Endothelial cell of umbilical vein (primary cell): Measurements from ENCODE around the gene MID1. TPM values are rescaled to one million over a fixed set of nuclear protein-coding genes. Genes with fewer than 3 reads are reported as not detected.

Source experiments
- BruUV-seq: library from RNA; stranded (reverse); fragments of 400-500 nt; replicated peaks from 2 replicates; lab custom pipeline; 2021; lab: Mats Ljungman, UMichigan
- CTCF ChIA-PET: fragments of 300-600, 350-600 bp; sonication (Branson Sonifier 250); formaldehyde crosslinking; loops from one replicate; lab custom pipeline; 2021; ENCODE audit warnings: antibody characterized with exemption, inconsistent platforms; lab: Charles Lee
- POLR2A ChIA-PET: fragments of 300-600, 350-600 bp; sonication (Branson Sonifier 250); formaldehyde crosslinking; loops from one replicate; lab custom pipeline; 2021; ENCODE audit warnings: antibody characterized with exemption, inconsistent platforms; lab: Charles Lee
- DNase-seq: peaks from one replicate; pipeline ENCODE4 v3.0.0-alpha.2; 2011; ENCODE audit warnings: low read depth, low spot score
- FAIRE-seq: peaks from 2 replicates; lab custom pipeline; 2011; peaks lifted over from hg19 to GRCh38; lab: Jason Lieb, UNC
- H2AFZ ChIP-seq: 2 replicates; pipeline ENCODE4 v1.6.0; 2012; ENCODE audit warnings: low read depth, low read length, control low read depth, inconsistent platforms
- H3K27ac ChIP-seq: 2 replicates; pipeline ENCODE4 v1.5.1; 2011; ENCODE audit warnings: low read depth, mild to moderate bottlenecking, control low read depth, low read length, moderate library complexity; ENCODE audit not compliant: insufficient read depth
- H3K27me3 ChIP-seq, 2 experiments: 2 replicates each; pipeline versions ENCODE4 v1.6.0 to v1.6.1; 2011; ENCODE audit warnings: low read length in 2 of 2, mixed read lengths in 1 of 2; ENCODE audit not compliant: control insufficient read depth in 2 of 2, insufficient read depth in 2 of 2
- H3K36me3 ChIP-seq, 2 experiments: 2 replicates in 1 of 2; 3 replicates in 1 of 2; pipeline ENCODE4 v1.5.1; 2011; ENCODE audit warnings: low read length in 2 of 2, mild to moderate bottlenecking in 1 of 2, moderate library complexity in 1 of 2; ENCODE audit not compliant: control insufficient read depth in 2 of 2, insufficient read depth in 2 of 2; ENCODE audit errors: extremely low read depth in 1 of 2
- H3K4me1 ChIP-seq: 3 replicates; pipeline ENCODE4 v1.5.1; 2011; ENCODE audit warnings: mild to moderate bottlenecking, low read length; ENCODE audit not compliant: control insufficient read depth, insufficient read depth; ENCODE audit errors: extremely low read depth
- H3K4me2 ChIP-seq: 2 replicates; pipeline ENCODE4 v1.6.1; 2011; ENCODE audit warnings: low read length, control low read depth, mixed read lengths; ENCODE audit not compliant: insufficient read depth
- H3K4me3 ChIP-seq, 3 experiments: fragments of 200-600 bp in 1 of 3; sonication (generic), shearing (Covaris generic) in 1 of 3; replicated peaks in 1 of 3; 2 replicates each; pipeline ENCODE4 v1.5.1; 2011 to 2016; ENCODE audit warnings: control low read depth in 3 of 3, low read length in 3 of 3, mild to moderate bottlenecking in 2 of 3, inconsistent platforms in 1 of 3, low read depth in 1 of 3, moderate library complexity in 1 of 3; ENCODE audit not compliant: insufficient read depth in 1 of 3
- H3K79me2 ChIP-seq: 2 replicates; pipeline ENCODE4 v1.6.0; 2012; ENCODE audit warnings: low read length, inconsistent platforms; ENCODE audit not compliant: control insufficient read depth, insufficient read depth
- H3K9ac ChIP-seq: replicated peaks from 2 replicates; pipeline ENCODE3; 2011; ENCODE audit warnings: low read length, control low read depth; ENCODE audit not compliant: insufficient read depth; ENCODE audit errors: extremely low read depth
- H3K9me1 ChIP-seq: replicated peaks from 3 replicates; pipeline ENCODE4 v1.6.0; 2011; ENCODE audit warnings: mild to moderate bottlenecking, low read length; ENCODE audit not compliant: control insufficient read depth, insufficient read depth; ENCODE audit errors: extremely low read depth
- H3K9me3 ChIP-seq: replicated peaks from 2 replicates; pipeline ENCODE4 v1.5.1; 2012; ENCODE audit warnings: low read length, inconsistent platforms; ENCODE audit not compliant: control insufficient read depth, insufficient read depth
- H4K20me1 ChIP-seq: replicated peaks from 2 replicates; pipeline ENCODE3; 2011; ENCODE audit warnings: mild to moderate bottlenecking, low read length; ENCODE audit not compliant: control insufficient read depth, insufficient read depth; ENCODE audit errors: extremely low read depth
- EZH2 ChIP-seq: IDR thresholded peaks from 2 replicates; pipeline ENCODE4 v1.6.1; 2012; ENCODE audit warnings: borderline replicate concordance, low read depth, mild to moderate bottlenecking, moderate library complexity, low read length, inconsistent platforms; ENCODE audit not compliant: severe bottlenecking
- FOS ChIP-seq: IDR thresholded peaks from 2 replicates; pipeline ENCODE4 v1.6.1; 2011; ENCODE audit warnings: mild to moderate bottlenecking, low read length, moderate library complexity, borderline replicate concordance; ENCODE audit not compliant: insufficient read depth
- GATA2 ChIP-seq: IDR thresholded peaks from 2 replicates; pipeline ENCODE4 v1.7.0; 2011; ENCODE audit warnings: low read depth, mild to moderate bottlenecking, moderate library complexity, mixed read lengths, low read length; ENCODE audit not compliant: insufficient read length, insufficient read depth
- JUN ChIP-seq: IDR thresholded peaks from 2 replicates; pipeline ENCODE4 v1.6.1; 2011; ENCODE audit warnings: borderline replicate concordance, low read depth; ENCODE audit not compliant: insufficient read length, insufficient read depth
- MYC ChIP-seq: IDR thresholded peaks from one replicate; pipeline ENCODE4 v1.6.1; 2011; ENCODE audit warnings: mild to moderate bottlenecking, low read depth, low read length
- POLR2A ChIP-seq: IDR thresholded peaks from 2 replicates; pipeline ENCODE4 v1.6.1; 2012; ENCODE audit warnings: low read depth, mild to moderate bottlenecking, control low read depth, low read length
- POLR2AphosphoS5 ChIP-seq: IDR thresholded peaks from 2 replicates; pipeline ENCODE4 v1.6.1; 2012; ENCODE audit warnings: low read depth, mild to moderate bottlenecking, control low read depth, low read length, moderate library complexity; ENCODE audit not compliant: insufficient read depth
- dilution Hi-C: fragments of 300-500 bp; cut with MboI; formaldehyde crosslinking; loops from one replicate; pipeline ENCODE4 v1.15.0; 2019; ENCODE audit warnings: low sequenced_read_pairs; ENCODE audit not compliant: extremely low pct_ligation_motif_present
- intact Hi-C: fragments of 100-400 bp; cut with micrococcal nuclease; formaldehyde crosslinking; loops from one replicate; pipeline ENCODE4 v1.10.0; 2022
- polyA plus RNA-seq, 4 experiments: library from polyadenylated mRNA; depleted of rRNA in 3 of 4; stranded (reverse) in 3 of 4; unstranded in 1 of 4; fragments of >200 nt; gene quantifications; 2 replicates each; pipeline versions ENCODE4 v1.2.1 to v1.2.3, GENCODE V29; 2011 to 2012; ENCODE audit warnings: missing spikeins in 1 of 4
- total RNA-seq: library from RNA; stranded (reverse); gene quantifications from 2 replicates; pipeline ENCODE4 v1.2.3, GENCODE V29; 2021
- TF ChIP-seq, protein P1 (sequence below), 2 donors: IDR thresholded peaks; 1 replicate in 1 of 2; 2 replicates in 1 of 2; pipeline ENCODE4 v1.5.1; 2011; ENCODE audit warnings: low read length in 2 of 2, mild to moderate bottlenecking in 2 of 2, moderate library complexity in 2 of 2, control low read depth in 1 of 2, inconsistent platforms in 1 of 2, low read depth in 1 of 2; ENCODE audit not compliant: insufficient read depth in 1 of 2; ENCODE audit errors: extremely low read depth in 1 of 2
- TF ChIP-seq, protein P2 (sequence below): IDR thresholded peaks from 2 replicates; pipeline ENCODE4 v1.6.1; 2011; ENCODE audit not compliant: insufficient read depth, insufficient read length

MID1 gene
- total and polyA plus RNA-seq, 2 donors (not counting 3 experiments of a cell fraction or from before 2014, with no cell fraction given): 21.3 to 29.8 TPM

DNA sequence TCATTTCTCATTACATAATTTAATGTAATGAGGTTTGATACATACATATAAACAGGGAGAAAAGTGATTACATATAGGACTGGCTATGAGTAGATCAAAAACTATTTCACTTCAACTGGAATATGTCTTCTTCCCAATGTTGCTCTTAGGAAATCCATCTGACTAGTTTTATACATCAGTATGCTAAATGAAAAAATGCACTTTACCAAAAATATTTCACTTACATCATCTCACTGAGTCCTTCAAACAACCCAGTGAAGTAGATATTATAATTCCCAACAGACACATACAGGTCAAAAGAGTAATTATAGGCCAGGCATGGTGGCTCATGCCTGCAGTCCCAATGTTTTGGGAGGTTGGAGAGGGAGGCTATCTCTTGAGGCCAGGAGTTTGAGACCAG lies 215.9 kb downstream of the MID1 start:
- ChIA-PET CTCF (no interaction called here), POLR2A (no interaction called here)
- no peak for FAIRE-seq

DNA sequence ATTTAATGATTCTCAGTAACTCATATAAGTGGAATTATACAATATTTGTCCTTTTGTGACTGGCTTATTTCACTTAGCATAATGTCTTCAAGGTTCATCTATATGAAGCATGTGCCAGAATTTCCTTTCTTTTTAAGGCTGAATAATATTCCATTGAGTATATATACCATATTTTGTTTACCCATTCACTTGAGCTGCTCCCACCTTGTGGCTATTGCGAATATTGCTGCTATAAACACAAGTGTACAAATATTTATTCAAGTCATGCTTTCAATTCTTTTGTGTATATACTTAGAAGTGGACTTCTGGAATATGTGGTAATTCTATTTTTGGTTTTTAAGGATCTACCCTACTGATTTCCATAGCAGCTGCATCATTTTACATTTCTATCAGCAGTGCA lies 219.1 kb downstream of the MID1 start:
- Histone ChIP-seq H3K9me3 (no peaks in the 10 kb centered on the region), H3K36me3 (no peaks in the 10 kb centered on the region), H3K9ac (no peak overlapping the region), H3K27ac (no peak overlapping the region), H3K4me1 (no peaks in the 10 kb centered on the region), H4K20me1 (no peaks in the 10 kb centered on the region), H3K4me2 (no peak overlapping the region), H3K9me1 (no peaks in the 10 kb centered on the region), H3K27me3 (no peaks in the 10 kb centered on the region), H2AFZ (no peak overlapping the region), H3K79me2 (no peaks in the 10 kb centered on the region), H3K4me3 (no peak overlapping the region)
- TF ChIP-seq FOS: no peak
- TF ChIP-seq, protein P1, sequence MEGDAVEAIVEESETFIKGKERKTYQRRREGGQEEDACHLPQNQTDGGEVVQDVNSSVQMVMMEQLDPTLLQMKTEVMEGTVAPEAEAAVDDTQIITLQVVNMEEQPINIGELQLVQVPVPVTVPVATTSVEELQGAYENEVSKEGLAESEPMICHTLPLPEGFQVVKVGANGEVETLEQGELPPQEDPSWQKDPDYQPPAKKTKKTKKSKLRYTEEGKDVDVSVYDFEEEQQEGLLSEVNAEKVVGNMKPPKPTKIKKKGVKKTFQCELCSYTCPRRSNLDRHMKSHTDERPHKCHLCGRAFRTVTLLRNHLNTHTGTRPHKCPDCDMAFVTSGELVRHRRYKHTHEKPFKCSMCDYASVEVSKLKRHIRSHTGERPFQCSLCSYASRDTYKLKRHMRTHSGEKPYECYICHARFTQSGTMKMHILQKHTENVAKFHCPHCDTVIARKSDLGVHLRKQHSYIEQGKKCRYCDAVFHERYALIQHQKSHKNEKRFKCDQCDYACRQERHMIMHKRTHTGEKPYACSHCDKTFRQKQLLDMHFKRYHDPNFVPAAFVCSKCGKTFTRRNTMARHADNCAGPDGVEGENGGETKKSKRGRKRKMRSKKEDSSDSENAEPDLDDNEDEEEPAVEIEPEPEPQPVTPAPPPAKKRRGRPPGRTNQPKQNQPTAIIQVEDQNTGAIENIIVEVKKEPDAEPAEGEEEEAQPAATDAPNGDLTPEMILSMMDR (IDR thresholded peaks at IDR 0.05; ENCODE audit: extremely low read depth in 1 of 2, insufficient read depth in 1 of 2, low read depth in 1 of 2, low read length in 2 of 2): no peak
- TF ChIP-seq JUN: no peak
- TF ChIP-seq POLR2AphosphoS5: no peak
- no peak for TF ChIP-seq EZH2
- TF ChIP-seq, protein P2, sequence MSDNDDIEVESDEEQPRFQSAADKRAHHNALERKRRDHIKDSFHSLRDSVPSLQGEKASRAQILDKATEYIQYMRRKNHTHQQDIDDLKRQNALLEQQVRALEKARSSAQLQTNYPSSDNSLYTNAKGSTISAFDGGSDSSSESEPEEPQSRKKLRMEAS: no peak
- no peak for TF ChIP-seq GATA2
- no peak for TF ChIP-seq POLR2A
- no peak for TF ChIP-seq MYC
- DNase-seq (no peak), FAIRE-seq (no peak)
- CTCF ChIA-PET: interaction anchor here (1.0 kb wide), 1 partner anchor 214 kb away, joined by 3 read pairs; no protein-coding TSS in a partner anchor
- intact Hi-C loops (no loop called here), dilution Hi-C loops (no loop called here)
- BruUV-seq: no TSS peak
- POLR2A ChIA-PET: no interaction called here

More for the DNA sequence above, 215.9 kb downstream of the MID1 start:
- Histone ChIP-seq H3K4me2 (no peak overlapping the region), H3K4me1 (no peaks in the 10 kb centered on the region), H4K20me1 (no peaks in the 10 kb centered on the region), H3K36me3 (no peaks in the 10 kb centered on the region), H3K9me1 (no peaks in the 10 kb centered on the region), H3K9ac (no peak overlapping the region), H3K27me3 (no peaks in the 10 kb centered on the region), H2AFZ (no peak overlapping the region), H3K27ac (no peak overlapping the region), H3K9me3 (no peaks in the 10 kb centered on the region), H3K79me2 (no peaks in the 10 kb centered on the region), H3K4me3 (no peak overlapping the region)
- TF ChIP-seq POLR2AphosphoS5: no peak
- no peak for TF ChIP-seq GATA2
- TF ChIP-seq EZH2: no peak
- no peak for TF ChIP-seq JUN
- TF ChIP-seq FOS: no peak
- dilution Hi-C loops (no loop called here), intact Hi-C loops (no loop called here)
- no peak for DNase-seq
- BruUV-seq: no TSS peak
